IPS-18a (cell line): ENCODE measurements around the gene DNMT3A.
"Not testable (repeated sequence)": the region's sequence is repeated elsewhere in the genome, so short reads cannot be mapped to it uniquely, and the experiment has no call there.

Experiments
- H3K27ac ChIP-seq: one replicate; pipeline ENCODE4 v1.5.1; 2013; ENCODE audit warnings: low read length
- H3K27me3 ChIP-seq: one replicate; pipeline ENCODE4 v1.6.1; 2013; ENCODE audit warnings: mild to moderate bottlenecking, low read length; ENCODE audit not compliant: control insufficient read depth, insufficient read depth
- H3K36me3 ChIP-seq: one replicate; pipeline ENCODE4 v1.6.1; 2013; ENCODE audit warnings: low read depth, low read length; ENCODE audit not compliant: control insufficient read depth
- H3K4me1 ChIP-seq: one replicate; pipeline ENCODE4 v1.6.1; 2013; ENCODE audit warnings: low read depth, low read length; ENCODE audit not compliant: control insufficient read depth
- H3K4me3 ChIP-seq: one replicate; pipeline ENCODE4 v1.5.1; 2013; ENCODE audit warnings: low read length
- H3K9ac ChIP-seq: one replicate; pipeline ENCODE4 v1.6.1; 2013; ENCODE audit warnings: mild to moderate bottlenecking, low read length, moderate library complexity
- H3K9me3 ChIP-seq: one replicate; pipeline ENCODE4 v1.6.1; 2013; ENCODE audit warnings: low read depth, low read length; ENCODE audit not compliant: control insufficient read depth

The DNMT3A gene

GRCh38 chr2:25220313-25220712 is 121.4 kb downstream of the DNMT3A start:
- Histone ChIP-seq H3K36me3 (no peaks in the 10 kb centered on the region), H3K9ac (no peak overlapping the region), H3K27me3 (no peaks in the 10 kb centered on the region), H3K9me3 (no peaks in the 10 kb centered on the region), H3K27ac (no peak overlapping the region), H3K4me3 (no peak overlapping the region), H3K4me1 (no peaks in the 10 kb centered on the region)

GRCh38 chr2:25219621-25220020 is 122.1 kb downstream of the DNMT3A start:
- Histone ChIP-seq H3K9me3 (no peaks in the 10 kb centered on the region), H3K4me3 (no peak overlapping the region), H3K36me3 (no peaks in the 10 kb centered on the region), H3K27ac (no peak overlapping the region), H3K4me1 (no peaks in the 10 kb centered on the region), H3K27me3 (no peaks in the 10 kb centered on the region), H3K9ac (no peak overlapping the region)

- Histone ChIP-seq H3K36me3 (no peaks in the 10 kb centered on the region), H3K9ac (no peak overlapping the region), H3K9me3 (no peaks in the 10 kb centered on the region), H3K4me3 (no peak overlapping the region), H3K27me3 (no peaks in the 10 kb centered on the region), H3K27ac (no peak overlapping the region), H3K4me1 (no peaks in the 10 kb centered on the region)
Measured at GRCh38 chr2:25218100-25218499, 123.6 kb downstream of the DNMT3A start.

GRCh38 chr2:25215948-25216679 is 125.6 kb downstream of the DNMT3A start:
- Histone ChIP-seq H3K9me3 (no peaks in the 10 kb centered on the region), H3K27me3 (no peaks in the 10 kb centered on the region), H3K27ac (no peak overlapping the region), H3K9ac (no peak overlapping the region), H3K36me3 (no peaks in the 10 kb centered on the region), H3K4me1 (no peaks in the 10 kb centered on the region), H3K4me3 (peak overlapping the region; percentile 63)

GRCh38 chr2:25215232-25215631 is 126.5 kb downstream of the DNMT3A start:
- Histone ChIP-seq H3K9ac (no peak overlapping the region), H3K4me1 (no peaks in the 10 kb centered on the region), H3K36me3 (no peaks in the 10 kb centered on the region), H3K9me3 (no peaks in the 10 kb centered on the region), H3K27me3 (no peaks in the 10 kb centered on the region), H3K4me3 (peak overlapping the region; percentile 63), H3K27ac (no peak overlapping the region)

GRCh38 chr2:25213229-25213628 is 128.5 kb downstream of the DNMT3A start:
- H3K9me3 ChIP-seq = no peaks in the 10 kb centered on the region

GRCh38 chr2:25210923-25211322 is 130.8 kb downstream of the DNMT3A start:
- not testable (repeated sequence) for H3K9me3 ChIP-seq, H3K27ac ChIP-seq, H3K4me3 ChIP-seq, H3K36me3 ChIP-seq, H3K27me3 ChIP-seq, H3K9ac ChIP-seq
- H3K4me1 ChIP-seq = peaks cover 11% of the 10 kb centered on the region

More at GRCh38 chr2:25213229-25213628, 128.5 kb downstream of the DNMT3A start:
- Histone ChIP-seq H3K4me1 (no peaks in the 10 kb centered on the region), H3K27ac (no peak overlapping the region), H3K4me3 (no peak overlapping the region), H3K36me3 (no peaks in the 10 kb centered on the region), H3K27me3 (no peaks in the 10 kb centered on the region), H3K9ac (no peak overlapping the region)

- no peaks in the 10 kb centered on the region for H3K9me3 ChIP-seq
- H3K4me1 ChIP-seq = peaks cover 11% of the 10 kb centered on the region
- H3K27me3 ChIP-seq = no peaks in the 10 kb centered on the region
- H3K27ac ChIP-seq = no peak overlapping the region
- no peak overlapping the region for H3K9ac ChIP-seq
- no peaks in the 10 kb centered on the region for H3K36me3 ChIP-seq
- no peak overlapping the region for H3K4me3 ChIP-seq
Measured at GRCh38 chr2:25207078-25207545, 134.6 kb downstream of the DNMT3A start.

- H3K4me1 ChIP-seq = peaks cover 11% of the 10 kb centered on the region
- no peaks in the 10 kb centered on the region for H3K27me3 ChIP-seq
- H3K9me3 ChIP-seq = no peaks in the 10 kb centered on the region
- no peak overlapping the region for H3K27ac ChIP-seq
- no peaks in the 10 kb centered on the region for H3K36me3 ChIP-seq
- no peak overlapping the region for H3K4me3 ChIP-seq
- no peak overlapping the region for H3K9ac ChIP-seq
Measured at GRCh38 chr2:25204190-25204838, 137.4 kb downstream of the DNMT3A start.

GRCh38 chr2:25202275-25202674 is 139.4 kb downstream of the DNMT3A start:
- Histone ChIP-seq H3K36me3 (no peaks in the 10 kb centered on the region), H3K9ac (no peak overlapping the region), H3K27me3 (no peaks in the 10 kb centered on the region), H3K4me1 (peaks cover 7% of the 10 kb centered on the region), H3K27ac (no peak overlapping the region), H3K9me3 (no peaks in the 10 kb centered on the region), H3K4me3 (no peak overlapping the region)

- H3K36me3 ChIP-seq = no peaks in the 10 kb centered on the region
- no peak overlapping the region for H3K9ac ChIP-seq
- peaks cover 2% of the 10 kb centered on the region for H3K4me1 ChIP-seq
- H3K27me3 ChIP-seq = no peaks in the 10 kb centered on the region
- H3K9me3 ChIP-seq = no peaks in the 10 kb centered on the region
- no peak overlapping the region for H3K27ac ChIP-seq
- no peak overlapping the region for H3K4me3 ChIP-seq
Measured at GRCh38 chr2:25201794-25202193, 139.9 kb downstream of the DNMT3A start.

GRCh38 chr2:25201265-25201664 is 140.5 kb downstream of the DNMT3A start:
- no peaks in the 10 kb centered on the region for H3K36me3 ChIP-seq
- no peaks in the 10 kb centered on the region for H3K4me1 ChIP-seq
- no peak overlapping the region for H3K4me3 ChIP-seq
- no peak overlapping the region for H3K9ac ChIP-seq
- no peaks in the 10 kb centered on the region for H3K9me3 ChIP-seq
- no peaks in the 10 kb centered on the region for H3K27me3 ChIP-seq
- H3K27ac ChIP-seq = no peak overlapping the region
